COLO829 (cell line): ENCODE data around the gene LRRC72.
A peak's percentile ranks its signal among the peaks of the same experiment; 100 is the strongest.
"Not testable (repeated sequence)": the region's sequence is repeated elsewhere in the genome, so short reads cannot be mapped to it uniquely, and the experiment has no call there.

Experiments used
- DNase-seq: peaks from one replicate; pipeline ENCODE4 v3.0.0; 2012; ENCODE audit warnings: low spot score

Gene LRRC72

DNA sequence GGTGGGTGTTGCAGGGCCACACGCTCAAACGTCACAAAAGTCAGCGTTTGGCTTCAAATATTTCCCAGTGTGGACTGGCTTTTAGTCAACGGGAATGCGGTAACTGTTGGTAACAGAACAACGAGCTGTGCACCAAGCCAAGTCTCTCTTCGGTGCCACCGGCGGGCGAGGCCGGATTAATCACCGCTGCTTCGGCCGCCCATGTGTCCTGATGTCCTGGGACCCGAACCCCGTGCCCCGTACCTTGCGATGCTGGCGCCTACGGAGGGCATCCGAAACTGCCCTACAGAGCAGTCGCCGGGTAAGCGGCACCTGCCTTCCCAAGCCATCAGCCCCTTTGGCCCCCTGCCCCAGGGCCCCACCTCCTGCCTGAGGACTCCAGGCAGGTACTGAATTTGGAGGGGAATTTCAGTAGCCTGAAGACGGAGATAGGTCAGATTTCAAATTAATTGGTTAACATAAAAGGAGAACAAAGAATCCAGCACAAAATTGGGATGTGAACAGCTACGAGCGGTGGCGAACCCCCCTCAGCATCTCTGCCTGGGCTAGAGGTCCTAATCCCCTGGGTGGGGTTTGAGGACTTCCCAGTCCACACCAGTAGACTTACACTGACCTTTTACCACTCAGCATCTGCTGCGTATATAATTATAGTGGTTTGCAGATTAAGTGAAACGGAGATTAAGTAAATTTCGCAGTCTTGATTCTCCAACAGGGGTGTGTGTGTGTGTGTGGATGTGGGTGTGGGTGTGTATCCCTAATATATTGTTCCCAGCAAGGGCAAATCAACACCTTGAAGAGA, at the start of gene LRRC72:
Gene LRRC72 (plus strand): TSS at position 84 of the 799 bp plus-strand sequence. CDS start 128 bp downstream, at position 212.
- no peak for DNase-seq

DNA sequence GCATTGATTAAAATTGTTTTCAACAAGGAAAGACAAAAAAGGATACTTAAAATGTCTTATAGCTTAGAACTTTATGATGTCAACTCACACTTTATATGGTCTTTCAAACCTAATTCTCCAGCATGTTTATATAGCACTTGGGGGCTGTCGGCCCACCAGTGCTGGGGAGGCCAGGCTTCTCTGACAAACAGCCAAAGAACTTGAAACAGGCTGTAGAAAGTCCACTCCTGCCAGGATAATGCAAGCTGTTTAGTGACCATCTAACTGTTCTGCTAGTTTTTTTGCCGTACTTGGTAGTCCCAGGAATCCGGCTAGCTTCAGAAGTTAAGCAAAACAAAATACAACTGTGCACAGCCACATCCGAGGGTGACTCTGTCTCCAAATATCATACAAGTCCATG, 47.5 kb upstream of the LRRC72 start:
- DNase-seq, result no peak

DNA sequence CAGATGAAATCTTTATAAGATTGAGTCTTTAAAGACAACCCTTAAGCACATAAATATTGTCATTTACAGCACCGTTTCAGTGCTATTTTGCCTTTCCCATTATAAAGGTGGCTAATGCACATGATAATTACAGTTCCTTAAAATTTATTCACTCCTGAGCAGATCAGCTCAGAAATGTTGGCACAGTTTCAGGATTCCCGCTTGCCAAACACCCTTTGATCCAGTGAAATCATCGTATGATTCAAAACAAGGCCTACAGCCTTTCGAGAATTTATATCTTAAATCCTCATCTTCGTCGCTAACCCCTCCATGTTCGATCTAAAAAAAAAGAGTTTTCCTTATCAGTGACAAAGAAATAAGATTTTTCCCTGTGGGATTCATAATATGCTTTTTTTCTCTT, 47.0 kb upstream of the LRRC72 start:
- no peak for DNase-seq

DNA sequence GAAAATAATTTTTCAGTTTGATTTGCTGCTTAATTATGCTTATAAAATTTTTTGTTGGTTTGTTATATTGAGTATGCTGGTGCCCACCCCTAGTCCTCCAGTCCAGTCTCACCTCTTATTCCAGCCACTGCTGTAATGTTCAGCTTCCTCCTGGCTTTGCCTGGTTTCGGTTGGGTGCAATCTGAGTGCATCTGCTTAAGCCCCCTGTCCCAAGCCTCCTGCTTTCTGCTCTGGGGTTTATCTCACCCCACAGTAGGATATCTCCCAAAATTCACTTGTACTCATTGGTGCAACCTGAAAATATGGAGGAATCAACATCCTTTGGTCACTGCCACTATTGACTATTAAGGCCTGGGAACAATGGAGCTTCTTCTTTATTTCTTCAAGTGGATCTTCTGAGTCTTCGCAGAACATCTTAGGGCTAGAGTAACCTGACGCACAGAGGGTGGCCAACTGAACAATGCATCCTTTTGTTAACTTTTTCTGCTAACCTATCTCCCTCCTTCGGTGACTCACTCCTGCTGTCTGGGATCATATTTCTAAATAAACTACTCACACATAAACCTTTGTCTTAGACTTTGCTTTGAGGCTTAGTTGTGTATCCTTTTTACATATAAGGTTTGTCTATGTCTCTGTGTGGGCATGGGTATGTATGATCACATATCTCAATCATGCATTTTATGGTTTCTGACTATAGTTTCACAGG, 42.0 kb upstream of the LRRC72 start:
- DNase-seq, result peak; percentile 85

DNA sequence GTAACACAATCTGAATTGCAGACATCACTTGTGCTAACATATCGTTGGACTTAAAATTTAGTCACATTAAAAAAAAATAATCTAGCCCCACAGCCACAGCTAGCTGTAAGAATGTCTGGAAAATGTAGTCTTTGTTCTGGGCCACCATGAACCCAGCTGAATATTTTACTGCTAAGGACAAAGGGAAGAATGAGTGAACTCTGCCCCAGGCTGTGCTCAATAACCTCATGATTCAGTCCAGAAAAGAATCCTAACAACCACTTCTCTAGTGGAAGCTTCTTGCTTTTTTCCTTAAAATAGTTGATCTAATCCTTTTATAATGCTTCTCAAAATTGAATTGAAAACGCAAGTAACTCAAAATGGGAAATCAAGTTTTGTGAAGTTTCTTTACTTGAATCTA, 35.5 kb upstream of the LRRC72 start:
- DNase-seq, result peak; percentile 82

DNA sequence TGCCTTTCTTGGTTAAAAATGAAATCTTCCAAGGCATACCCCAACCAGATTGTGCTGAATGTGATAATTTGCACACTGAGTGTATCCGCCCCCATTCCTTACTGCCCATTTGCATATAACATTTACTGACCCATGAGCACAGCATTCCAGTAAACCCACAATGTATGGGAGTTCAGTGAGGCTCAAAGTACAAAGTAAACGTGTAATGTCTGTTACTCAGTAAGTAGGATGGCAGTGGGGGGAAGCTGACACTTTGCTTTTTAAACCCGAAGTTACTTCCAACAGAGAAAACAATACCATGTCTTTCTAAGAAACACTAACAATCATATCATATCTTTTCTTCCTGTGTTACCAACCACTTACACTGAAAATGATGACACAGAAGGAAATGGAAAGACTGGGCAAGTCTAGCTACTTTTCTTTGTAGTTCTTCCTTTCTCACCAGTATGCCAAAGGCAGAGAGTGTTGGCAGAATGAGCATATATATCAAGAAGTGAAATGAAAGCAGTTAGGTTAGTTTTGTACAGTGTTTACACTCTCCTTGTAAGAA, 34.0 kb upstream of the LRRC72 start:
- peak; percentile 36 for DNase-seq

DNA sequence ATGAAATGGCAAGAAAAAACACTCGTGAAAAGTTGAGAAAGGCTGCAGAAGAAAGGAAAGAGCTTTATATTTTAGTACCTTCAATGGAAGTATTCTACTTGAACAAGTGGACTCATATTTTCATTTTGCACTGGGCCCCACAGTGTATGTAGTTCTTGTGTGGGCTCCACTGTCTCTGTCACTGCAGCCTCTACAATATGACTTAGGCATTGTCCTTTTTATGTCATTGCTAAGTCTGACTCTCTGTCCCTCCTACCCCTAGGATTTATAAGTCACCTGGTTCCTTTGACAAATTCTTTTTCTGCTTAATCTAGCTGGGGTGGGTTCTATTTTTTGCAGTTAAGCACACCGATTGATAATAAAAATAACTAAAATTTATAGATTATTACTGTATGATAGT, 33.4 kb upstream of the LRRC72 start:
- DNase-seq, result no peak

DNA sequence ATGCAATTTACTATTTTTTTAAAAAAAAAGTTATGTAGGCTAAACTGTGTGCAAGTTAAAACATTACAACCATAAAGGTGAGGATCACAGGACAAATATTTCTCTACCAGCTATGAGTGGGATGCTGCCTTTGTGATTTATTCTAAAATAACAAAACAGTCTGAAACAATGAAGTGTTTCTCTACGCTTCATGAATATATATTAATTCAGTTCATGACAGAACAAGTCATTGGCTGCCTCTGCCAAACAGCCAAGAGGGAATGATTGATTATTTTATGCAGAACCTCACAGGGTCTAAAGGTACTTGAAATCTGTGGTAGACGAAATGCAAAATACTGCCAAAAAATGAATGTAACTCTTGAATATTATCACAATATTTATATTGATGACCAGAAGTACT, 32.1 kb upstream of the LRRC72 start:
- no peak for DNase-seq

DNA sequence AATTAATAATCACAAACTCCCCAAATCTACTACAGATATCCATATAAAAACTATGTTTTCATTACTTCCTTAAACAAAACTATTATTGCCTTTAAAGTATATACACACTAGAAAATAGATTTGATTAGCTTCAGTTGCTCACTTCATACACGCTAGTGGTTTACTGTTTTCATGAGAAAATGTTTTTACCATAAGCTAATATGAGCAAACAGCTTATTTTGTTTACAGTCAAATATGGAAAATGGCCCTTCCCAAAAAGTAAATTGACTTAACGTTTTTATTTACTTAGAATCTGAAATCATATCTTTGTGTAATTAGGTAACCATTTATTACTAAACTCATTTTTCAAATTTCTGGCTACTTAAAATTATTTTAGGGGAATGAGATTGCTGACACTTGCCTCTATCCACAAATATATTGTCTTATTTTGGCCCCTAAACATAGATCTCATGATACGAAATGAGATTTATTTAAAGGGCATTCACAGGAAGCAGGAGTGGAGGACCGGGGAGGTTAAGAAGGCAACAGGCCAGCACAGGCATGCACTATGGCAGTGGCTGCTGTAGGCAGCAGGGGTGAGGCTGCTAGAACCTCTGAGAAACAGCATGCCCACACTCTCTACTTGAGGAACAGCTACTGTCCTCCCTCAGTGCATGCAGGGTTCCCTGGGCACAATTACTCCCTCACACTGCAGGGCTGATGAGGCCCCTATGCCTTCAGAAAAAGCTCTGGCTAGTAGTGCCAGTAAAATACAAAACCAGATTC, 31.5 kb upstream of the LRRC72 start:
- no peak for DNase-seq

DNA sequence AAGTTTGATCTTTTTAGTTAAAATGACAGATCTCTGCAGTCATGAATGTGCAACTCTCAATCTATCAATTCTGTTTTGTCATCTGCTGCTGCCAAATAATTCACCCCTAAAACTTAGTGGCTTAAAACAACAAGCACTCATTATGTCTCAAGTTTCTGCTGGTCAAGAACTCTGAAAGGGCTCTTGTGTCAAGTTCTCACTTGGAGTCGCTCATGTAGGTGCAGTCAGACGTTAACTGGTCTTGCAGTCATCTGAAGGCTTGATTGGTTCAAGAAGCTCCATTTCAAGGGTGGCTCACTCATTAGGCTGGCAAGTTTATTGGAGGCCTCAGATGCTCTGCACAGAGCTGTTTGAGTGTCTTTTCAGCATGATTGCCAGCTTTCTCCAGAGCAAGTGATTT, 28.5 kb upstream of the LRRC72 start:
- no peak for DNase-seq

DNA sequence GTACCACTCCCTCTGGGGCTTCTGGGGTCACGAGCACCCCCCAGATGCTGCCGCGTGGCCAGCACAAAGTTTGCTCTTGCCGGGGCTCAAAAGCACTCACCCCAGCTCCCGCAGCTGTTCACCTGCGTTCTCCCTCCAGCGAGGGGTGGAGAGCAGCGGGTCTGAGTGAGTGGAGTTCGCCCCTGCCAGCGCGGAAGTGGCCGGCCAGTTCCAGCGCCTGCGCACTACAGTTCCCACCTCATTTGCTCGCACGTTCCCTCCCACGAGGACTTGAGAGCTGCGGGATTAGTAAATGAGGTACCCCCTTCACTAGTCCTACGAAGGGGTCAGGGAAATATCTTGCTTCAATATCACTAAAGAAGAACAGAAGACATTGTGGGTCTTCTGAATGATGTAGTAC, 24.3 kb upstream of the LRRC72 start:
- DNase-seq, result no peak

DNA sequence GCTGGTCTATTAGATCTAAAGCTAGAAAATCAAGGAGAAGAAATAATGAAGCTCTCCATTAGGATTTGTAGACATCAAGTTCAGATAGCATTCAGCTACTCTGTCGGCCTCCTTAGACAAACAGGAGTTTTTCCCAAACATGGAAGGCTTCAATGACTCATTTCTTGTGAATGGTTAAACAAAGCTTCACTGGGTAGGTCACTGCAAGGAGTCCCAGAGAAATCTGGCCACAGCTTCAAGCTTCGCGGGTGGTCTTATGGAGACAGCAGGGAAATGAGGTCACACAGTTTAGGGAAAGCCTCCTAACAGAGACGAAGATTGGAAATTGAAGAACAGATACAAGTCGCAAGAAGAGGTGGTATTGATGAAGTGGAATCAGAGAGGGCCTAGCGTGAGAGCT, 22.6 kb upstream of the LRRC72 start:
- no peak for DNase-seq

DNA sequence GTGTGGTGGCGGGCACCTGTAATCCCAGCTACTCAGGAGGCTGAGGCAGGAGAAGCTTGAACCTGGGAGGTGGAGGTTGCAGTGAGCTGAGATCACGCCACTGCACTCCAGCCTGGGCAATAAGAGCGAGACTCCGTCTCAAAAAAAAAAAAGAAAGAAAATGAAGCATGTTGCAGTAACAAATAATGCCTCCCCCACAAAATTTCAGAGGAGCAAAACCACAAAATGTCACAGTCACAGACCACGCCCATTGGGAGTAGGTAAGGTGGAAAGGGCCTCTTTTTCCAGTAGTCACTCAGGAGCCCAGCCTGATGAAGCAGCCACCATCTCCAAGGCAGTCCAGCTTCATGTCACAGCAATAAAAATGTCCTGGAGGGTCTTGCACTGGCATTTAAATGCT, 20.2 kb upstream of the LRRC72 start:
- DNase-seq, result not testable (repeated sequence)

DNA sequence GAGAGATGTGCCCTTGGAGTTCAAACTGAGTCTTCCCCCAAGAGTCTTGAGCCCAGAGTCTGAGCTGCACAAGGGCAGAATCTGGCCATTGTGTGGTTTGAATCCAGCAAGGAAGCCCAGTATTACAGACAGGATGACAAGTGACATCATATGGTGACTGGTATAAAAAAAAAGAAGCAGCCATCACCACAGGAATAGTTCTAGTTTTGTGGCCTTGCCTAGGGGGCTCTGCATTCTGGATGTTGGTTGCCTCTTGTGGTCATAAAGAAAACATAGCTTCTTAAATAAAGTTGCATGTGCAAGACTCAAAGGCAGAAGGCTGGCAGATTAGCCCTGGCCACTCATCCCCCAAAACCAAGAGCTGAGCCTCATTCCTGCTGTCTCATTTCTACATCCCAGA, 16.8 kb upstream of the LRRC72 start:
- DNase-seq, result no peak

DNA sequence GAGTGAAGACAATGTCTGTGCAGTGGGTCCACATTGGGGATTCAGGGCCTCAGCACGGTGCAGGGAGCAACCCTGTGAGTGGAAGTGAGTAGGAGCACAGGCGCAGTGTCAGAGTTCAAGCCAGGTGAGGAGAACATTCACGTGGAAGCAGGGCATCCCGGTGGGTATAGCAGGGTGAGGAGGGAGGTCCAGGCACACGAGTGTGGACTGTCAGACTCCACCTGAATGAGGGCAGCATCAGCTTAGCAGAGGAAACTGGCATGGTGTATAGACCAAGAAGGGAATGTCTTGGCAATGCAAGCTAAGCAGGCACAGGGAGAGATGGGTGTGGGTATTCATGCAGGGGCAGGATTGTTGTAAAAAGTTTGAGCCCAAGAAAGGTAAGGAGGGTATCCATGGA, 15.3 kb upstream of the LRRC72 start:
- DNase-seq, result no peak

DNA sequence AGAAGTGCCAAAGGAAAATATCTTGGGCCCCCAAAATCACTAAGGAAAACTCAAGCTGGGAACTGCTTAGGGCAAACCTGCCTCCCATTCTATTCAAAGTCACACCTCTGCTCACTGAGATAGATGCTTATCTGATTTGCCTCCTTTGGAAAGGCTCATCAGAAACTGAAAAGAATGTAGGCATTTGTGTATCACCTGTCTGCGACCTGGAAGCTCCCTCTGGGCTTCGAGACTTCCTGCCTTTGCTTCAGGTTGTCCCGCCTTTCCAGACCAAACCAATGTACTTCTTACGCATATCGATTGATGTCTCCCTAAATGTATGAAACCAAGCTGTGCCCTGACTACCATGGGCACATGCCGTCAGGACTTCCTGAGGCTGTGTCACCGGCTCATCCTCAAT, 14.5 kb upstream of the LRRC72 start:
- DNase-seq, result no peak

DNA sequence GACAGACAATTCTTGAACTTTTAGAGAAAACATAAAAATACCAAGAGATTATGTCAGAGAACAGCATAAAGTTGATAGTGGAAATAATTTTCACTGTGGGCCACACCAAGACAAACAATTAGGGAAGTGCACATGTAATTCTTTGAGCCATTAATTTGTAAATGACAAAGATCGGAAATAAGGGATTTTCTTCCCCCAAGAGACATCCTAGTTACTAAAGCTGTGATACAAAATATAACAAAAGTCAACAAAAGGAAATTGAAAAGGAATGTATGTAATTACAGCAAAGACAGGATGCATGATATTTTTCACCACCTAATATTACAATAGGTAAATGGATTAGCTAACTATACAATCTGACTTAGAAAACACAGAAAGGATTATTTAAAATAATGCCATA, 12.4 kb upstream of the LRRC72 start:
- DNase-seq, result no peak

DNA sequence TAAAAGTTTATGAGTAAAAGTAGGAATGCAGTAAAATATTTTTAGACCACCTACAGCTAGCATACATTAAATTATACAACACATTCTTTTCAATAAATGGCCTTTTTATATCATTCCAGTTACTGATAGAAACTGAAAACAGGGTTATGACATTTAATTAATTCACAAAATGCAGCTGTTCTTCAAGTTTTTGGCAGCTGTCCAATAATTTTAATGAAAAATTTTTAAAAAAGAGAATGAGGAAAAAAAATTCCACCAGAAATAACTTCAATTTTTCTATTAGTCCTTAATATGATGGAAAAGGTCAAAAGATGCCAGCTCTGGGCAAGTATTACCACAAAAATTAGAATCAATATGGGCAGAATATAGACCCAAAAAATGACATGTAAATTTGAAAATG, 11.9 kb upstream of the LRRC72 start:
- no peak for DNase-seq

DNA sequence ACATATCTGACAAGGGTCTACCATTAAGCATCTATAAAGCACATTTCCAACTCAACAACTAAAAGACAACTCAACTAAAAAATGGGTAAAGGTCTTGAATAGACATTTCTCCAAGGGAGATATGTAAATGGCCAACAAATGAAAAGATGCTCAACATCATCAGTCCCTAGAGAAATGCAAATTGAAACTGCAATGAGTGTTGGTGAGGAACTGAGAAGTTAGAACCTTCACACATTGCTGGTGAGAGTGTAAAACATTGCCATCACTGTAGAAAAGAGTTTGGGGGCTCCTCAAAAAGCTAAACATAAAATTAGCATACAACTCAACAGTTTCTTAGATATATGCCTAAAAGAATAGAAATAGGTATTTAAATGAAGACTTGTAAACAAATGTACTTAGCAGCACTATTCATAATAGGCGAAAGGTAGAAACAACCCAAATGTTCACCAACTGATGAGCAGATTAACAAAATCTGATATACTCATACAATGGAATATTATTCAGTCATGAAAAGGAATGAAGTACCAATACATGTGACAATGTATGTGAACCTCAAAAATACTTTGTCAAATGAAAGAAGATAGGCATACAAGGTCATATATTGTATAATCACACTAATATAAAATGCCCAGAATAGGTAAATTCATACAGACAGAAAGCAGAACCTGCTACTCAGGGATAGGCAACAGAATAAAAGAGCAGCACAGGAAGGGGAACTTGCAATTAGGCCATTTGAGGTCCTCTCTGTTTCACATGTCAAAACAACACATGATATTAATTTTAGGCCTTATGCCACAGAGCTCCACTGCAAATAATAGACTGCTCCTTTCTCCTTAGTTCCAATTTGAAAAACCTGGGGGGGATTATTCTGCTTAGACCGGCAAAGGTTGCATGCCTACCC, 10.6 kb upstream of the LRRC72 start:
- DNase-seq, result no peak

DNA sequence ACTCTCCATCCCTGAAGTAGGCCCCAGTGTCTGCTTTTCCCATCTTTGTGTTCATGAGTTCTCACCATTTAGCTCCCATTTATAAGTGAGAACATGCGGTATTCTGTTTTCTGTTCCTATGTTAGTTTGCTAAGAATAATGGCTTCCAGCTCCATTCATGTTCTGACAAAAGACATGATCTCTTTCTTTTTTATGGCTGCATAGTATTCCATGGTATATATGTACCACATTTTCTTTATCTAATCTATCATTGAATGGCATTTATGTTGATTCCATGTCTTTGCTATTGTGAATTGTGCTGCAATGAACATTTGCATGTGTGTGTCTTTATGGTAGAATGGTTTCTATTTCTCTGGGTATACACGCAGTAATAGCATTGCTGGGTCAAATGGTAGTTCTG, 6.6 kb upstream of the LRRC72 start:
- not testable (repeated sequence) for DNase-seq

DNA sequence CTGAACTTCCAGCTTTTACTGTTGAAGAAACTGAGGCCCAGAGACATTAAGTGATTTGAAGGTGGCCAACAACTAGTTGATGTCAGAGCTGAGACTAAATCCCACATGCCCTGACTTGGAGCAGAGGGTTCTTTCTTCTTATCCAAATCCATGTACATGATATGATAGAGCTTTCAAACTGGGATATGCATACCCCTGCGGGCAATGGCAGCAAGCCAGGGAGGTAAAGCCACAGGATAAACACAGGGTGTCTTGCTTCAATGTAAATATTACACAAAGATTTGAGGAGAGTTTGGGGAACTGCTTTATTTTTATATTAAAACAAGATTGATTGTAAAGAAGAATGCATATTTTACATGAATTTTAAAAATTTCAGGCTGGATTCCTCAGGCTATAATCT, 2.3 kb upstream of the LRRC72 start:
- DNase-seq, result no peak

DNA sequence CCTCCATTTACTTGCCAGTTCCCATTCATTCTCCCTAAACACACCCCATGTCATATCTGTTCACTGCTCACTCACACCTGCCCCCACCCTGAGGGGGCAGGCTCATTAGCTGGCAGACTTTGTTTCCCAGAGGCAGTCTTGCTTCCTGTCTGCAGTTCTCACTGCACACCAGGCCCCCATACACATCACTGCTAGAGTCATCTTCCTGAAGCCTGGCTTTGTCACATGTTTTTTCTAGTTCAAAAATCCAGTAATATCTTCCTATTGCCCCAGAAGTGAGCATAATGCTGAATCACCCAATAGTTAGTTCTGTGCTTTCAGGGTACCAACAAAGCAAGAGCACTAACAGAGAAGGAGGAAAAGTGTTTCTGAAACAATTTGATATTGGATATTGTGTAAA, 1.9 kb downstream of the LRRC72 start:
- DNase-seq, result no peak
